Sigmoid colon (tissue), 4 donors: Measurements from ENCODE around the gene LAMTOR3.

ENCODE experiments used
- CTCF ChIP-seq, 4 experiments: fragments of 450-650 bp in 3 of 4; fragments of 200-600 bp in 1 of 4; IDR thresholded peaks; one replicate each; pipeline ENCODE4 v1.5.1; 2016 to 2019; ENCODE audit warnings: antibody characterized with exemption in 4 of 4, mild to moderate bottlenecking in 3 of 4, moderate library complexity in 2 of 4
- POLR2AphosphoS5 ChIP-seq, 4 donors: sonication (generic); formaldehyde crosslinking; IDR thresholded peaks; one replicate each; pipeline ENCODE4 v1.6.1; 2017; ENCODE audit warnings: antibody characterized with exemption in 4 of 4

GRCh38 chr4:99846891-99847290 lies 47.3 kb downstream of the LAMTOR3 start:
- TF ChIP-seq CTCF (IDR thresholded peaks at IDR 0.05) (no peak), POLR2AphosphoS5 (IDR thresholded peaks at IDR 0.05) (no peak)
